Activated naive CD4-positive, alpha-beta T cell treated with Interleukin-2 at 50 U/mL for 16 hours (primary cell): Measurements from ENCODE around the gene STAP1.
"Not testable (repeated sequence)": the region's sequence is repeated elsewhere in the genome, so short reads cannot be mapped to it uniquely, and the experiment has no call there.

Experiments
- DNase-seq: peaks from one replicate; pipeline ENCODE4 v3.0.0-alpha.2; 2020

STAP1 gene

DNA sequence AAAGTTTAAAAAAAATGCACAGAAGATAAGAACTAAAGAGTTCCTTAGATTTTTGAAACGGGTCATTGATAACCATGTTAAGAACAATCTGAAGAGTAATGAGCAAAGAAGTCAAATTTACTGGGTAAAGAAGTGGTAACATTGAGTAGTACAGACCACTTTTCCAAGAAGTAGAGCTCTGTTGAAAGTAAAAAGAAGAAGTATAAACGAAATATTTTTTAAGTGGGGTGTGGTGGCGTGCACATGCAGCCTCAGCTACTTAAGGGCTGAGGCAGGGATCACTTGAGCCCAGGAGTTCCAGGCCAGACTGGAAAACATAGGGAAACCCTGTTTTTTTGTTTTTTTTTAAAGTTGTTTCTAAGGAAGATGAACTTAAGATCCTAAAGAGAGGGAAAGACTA is 74.0 kb downstream of the STAP1 start:
- DNase-seq: no peak

DNA sequence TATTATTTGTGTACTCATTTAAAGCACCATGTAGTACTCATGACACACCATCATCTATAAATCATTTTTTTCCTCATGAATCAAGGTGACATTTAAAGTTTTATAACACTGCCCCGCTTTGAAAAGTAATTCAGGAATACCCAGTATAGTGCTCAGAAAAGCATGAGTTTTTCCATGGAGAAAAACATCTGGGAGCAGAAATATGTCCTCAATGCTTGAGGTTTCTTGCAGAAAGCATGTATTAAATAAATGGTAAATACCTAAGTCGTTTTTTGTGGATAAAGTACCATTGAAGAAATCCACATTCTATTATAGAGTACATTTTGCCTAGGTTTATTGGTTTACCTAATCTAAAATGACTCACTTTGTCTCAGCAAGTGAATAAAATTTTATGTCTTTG is 76.2 kb downstream of the STAP1 start:
- DNase-seq: no peak

DNA sequence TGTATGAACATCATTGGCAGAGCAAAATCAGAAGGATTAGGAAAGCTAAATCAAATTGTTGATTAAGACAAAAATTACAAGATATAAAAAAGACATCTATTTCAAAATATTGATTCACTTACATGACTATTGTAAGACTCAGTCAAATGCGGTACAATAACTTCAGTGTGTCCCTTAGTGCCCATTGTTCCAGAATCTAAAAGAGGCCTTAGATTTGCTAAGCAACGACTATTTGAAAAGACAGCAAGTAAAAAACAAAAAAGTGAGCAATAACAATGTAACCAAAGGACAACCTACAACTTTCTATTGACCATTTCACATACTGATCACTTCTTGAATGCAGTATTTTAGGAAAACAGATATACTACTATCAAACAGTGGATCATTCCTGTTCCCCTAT is 76.8 kb downstream of the STAP1 start:
- no peak for DNase-seq

DNA sequence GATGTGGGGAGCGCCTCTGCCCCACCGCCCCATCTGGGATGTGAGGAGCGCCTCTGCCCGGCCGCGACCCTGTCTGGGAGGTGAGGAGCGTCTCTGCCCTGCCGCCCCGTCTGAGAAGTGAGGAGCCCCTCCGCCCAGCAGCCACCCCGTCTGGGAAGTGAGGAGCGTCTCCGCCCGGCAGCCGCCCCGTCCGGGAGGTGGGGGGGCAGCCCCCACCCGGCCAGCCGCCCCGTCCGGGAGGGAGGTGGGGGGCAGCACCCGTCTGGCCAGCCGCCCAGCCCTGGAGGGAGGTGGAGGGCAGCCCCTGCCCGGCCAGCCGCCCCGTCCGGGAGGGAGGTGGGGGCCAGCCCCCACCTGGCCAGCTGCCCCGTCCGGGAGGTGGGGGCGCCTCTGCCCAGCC is 78.5 kb downstream of the STAP1 start:
- not testable (repeated sequence) for DNase-seq

DNA sequence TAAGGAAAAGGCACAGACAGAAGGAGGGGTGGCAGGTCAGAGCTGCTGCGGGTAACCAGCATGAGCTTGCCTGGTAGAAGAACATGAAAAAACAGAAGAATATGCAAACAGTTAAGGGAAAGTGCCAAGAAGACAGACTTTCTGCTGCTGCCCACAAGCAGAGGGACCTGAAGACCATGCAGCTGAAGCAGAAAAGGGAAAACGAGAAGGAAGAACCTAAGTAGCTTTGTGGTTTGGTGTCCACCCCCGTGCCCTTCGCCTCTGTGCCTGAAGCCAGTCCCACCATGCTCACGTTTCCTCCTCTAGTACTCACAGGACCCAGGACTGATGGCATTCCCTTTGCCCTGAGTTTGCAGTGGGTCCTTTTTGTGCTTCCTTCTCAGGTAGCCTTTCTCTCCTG is 79.6 kb downstream of the STAP1 start:
- DNase-seq: no peak

DNA sequence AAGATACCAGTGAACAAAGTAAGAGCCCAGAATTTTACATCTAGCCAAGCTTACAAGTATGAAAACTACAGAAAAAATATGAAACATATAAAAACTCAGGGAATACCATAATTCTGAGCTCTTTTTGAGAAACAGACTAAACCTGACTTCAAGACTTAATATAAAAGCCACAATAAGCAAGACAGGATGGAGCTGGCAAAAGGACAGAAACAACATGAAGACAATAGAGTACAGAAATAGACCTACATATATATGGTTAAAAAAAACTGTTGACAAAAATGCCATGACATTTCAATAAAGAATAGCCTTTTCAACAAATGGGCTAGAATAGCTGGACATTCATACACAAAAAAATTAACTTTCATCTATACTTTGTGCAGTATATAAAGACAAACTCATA is 93.0 kb downstream of the STAP1 start:
- DNase-seq: no peak
